T-helper 1 cell (primary cell): ENCODE data around the gene POLR3E.
A peak's percentile ranks its signal among the peaks of the same experiment; 100 is the strongest.
"Not testable (repeated sequence)": the region's sequence is repeated elsewhere in the genome, so short reads cannot be mapped to it uniquely, and the experiment has no call there.

Source experiments
- DNase-seq, 5 donors: peaks; one replicate each; pipeline ENCODE4 v3.0.0-alpha.2; 2012 to 2020

POLR3E gene

GRCh38 chr16:22366889-22367288 lies 69.7 kb downstream of the POLR3E start:
- no peak for DNase-seq

DNA sequence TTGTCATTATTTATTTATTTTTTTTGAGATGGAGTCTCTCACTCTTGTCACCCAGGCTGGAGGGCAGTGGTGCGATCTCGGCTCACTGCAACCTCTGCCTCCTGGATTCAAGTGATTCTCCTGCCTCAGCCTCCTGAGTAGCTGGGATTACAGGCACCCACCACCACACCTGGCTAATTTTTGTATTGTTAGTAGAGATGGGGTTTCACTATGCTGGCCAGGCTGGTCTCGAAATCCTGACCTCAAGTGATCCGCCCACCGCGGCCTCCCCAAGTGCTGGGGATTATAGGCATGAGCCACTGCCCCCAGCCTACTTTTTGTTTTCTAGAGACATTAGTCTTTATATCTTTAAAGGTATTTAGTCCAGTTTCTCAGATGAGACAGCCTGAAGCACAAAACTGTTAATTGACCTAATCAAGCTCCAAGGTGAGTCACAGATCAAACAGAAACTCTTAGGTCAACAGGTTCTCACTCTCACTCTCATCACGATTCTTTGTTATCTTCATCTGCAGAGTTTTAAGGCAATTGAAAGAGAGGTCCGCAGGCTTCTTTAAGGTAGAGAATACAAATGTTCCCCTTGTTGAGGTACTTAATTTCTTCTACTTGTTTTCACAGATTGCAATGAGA lies 71.1 kb downstream of the POLR3E start:
- not testable (repeated sequence) for DNase-seq

- DNase-seq, result peak in 1 of 5 donors; percentile 62
These were observed 72.1 kb downstream of the POLR3E start for GRCh38 chr16:22369221-22369811.

GRCh38 chr16:22370038-22370820 lies 73.0 kb downstream of the POLR3E start:
- DNase-seq, result no peak

DNA sequence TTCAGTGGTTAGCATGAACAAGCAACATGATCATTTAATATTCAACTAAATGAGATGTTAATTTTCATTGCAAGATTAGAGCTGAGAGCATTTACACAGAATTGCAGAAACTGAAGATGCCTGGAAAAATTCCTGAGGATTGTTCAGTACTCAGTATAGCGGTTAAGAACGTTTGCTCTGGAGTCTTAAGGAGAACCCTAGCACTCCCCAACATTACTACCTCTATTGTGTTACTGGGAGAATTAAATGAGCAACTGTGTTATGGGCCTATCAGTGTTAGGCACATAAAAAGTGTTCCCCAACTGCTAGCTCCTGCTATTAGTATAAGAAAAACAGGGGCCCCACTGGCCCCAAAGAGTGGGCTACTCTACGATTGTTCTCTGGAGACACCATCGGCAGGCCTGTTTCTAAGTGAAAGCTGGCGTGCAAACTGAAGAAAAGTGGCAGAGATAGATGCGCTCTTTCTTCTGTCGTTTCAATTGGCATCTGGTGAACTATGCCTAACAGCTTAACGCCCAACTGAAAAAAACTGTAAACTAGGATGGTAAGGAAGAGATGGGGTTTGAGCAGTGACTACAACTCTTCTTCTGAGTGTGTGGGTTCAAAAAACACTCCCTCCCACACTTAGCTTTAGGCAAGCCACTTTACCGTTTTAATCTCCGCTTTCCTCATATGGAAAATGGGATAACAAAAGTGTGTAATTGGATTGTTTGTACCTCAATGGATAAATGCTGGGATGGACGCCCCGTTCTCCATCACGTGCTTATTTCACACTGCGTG lies 75.9 kb downstream of the POLR3E start:
- DNase-seq, result peak in 1 of 5 donors; percentile 54

GRCh38 chr16:22373662-22374310 lies 76.6 kb downstream of the POLR3E start:
- DNase-seq, result peak; percentile 11 to 36 (median 19)

GRCh38 chr16:22374311-22375116 lies 77.3 kb downstream of the POLR3E start, which contains the start of gene CDR2:
TSS of gene CDR2 (minus strand) at chr16:22374619. CDS start at chr16:22374309, 310 bp downstream.
- DNase-seq, result peak; percentile 96 to 98 (median 98)

GRCh38 chr16:22375117-22375962 lies 78.1 kb downstream of the POLR3E start:
- no peak for DNase-seq

DNA sequence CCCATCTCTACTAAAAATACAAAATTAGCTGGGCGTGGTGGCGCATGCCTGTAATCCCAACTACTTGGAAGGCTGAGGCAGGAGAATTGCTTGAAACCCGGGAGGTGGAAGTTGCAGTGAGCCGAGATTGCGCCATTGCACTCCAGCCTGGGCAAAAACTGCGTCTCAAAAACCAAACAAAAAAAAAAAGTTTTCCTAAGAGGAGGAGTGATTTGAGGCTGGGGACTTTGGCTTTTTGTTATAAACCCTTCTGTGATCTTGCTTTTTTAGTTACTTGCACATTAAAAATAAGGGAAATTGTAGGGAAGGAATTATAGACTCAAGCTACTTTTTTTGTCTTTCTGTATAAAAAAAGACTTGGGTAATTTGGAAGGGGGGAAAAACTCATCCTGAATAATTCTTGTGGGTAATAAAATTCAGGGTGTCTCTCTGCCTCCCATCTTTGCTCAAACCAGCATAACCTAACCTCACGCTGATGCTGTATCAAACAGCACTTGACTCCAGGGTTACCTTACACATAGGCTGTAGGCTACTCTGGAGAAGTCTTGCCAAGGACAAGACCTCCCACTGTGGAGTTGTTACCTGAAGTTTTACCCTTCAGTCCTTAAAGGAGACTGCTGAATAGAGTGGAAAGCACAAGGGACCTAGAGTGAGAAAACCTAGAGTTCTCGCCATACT lies 78.9 kb downstream of the POLR3E start:
- DNase-seq, result no peak

DNA sequence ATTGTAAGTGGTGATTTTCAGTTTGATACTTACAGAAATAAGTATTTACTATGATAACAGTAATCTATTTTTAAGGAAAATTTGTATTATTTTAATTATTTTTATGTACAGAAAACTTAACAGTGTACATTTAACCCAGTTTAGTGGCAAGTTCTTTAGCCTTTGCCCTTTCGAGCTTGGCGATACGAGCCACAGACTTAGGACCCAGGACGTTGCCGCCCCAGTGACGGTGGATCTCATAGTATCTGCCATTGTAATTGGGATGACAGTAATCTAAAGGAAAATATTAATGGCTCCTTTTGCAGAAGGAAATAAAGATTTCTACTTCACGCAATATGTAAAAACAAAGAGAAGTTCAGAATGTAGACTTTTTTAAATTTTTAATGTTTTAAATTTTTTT lies 82.4 kb downstream of the POLR3E start:
- DNase-seq, result no peak

DNA sequence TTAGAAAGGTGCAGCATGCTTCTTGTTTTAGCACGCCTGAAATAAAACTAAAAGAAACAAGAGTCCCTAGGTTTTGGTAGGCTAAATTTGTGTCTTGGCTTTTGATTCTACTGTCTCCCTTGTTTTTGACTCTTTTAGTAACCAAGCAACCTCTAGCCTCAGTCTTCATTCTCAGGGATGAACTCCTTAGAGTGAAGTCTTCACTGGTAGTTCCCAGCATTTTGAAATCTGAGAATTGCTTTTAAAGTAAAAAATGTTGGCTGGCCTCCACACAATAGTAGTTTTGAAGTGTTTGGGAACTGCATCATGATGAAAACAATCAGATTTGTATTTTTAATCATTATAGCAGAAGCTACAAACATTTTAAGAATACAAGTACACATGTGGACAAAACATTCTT lies 83.3 kb downstream of the POLR3E start:
- no peak for DNase-seq

DNA sequence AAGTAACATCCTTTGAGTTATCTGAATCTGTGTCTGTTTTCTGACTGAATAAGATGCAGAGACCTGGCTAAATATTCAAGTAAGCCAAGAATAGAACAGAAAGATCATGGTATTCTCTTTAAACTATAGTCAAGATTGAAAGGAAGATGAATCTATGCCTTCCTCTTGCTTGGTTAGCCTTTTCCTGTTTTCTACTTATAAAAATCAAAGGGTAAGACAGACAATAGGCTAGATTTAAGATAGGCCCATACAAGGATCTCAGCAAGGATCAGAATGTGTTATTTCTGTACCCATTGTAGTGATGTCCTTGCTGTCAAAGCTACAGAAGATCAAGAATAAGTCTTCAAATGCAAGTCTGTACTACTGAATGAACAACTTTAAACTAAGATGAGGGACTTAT lies 84.2 kb downstream of the POLR3E start:
- no peak for DNase-seq

GRCh38 chr16:22383827-22384226 lies 86.6 kb downstream of the POLR3E start:
- DNase-seq, result no peak
